Measurements from ENCODE around the gene GOLT1A. TPM values are rescaled to one million over a fixed set of nuclear protein-coding genes. Genes with fewer than 3 reads are reported as not detected.

The GOLT1A gene
- total and polyA plus RNA-seq, 2 donors (not counting 1 experiment from before 2014, with no cell fraction given): not detected

- Histone ChIP-seq H3K79me2 (ENCODE audit: control insufficient read depth, insufficient read depth, low read length) (no peaks in the 10 kb centered on the region), H3K9ac (ENCODE audit: low read length) (no peak overlapping the region), H3K36me3 (replicated peaks in 1 of 2; ENCODE audit: control extremely low read depth in 1 of 2, control insufficient read depth in 1 of 2, extremely low read depth in 1 of 2, insufficient read depth in 2 of 2, low read length in 1 of 2) (no peaks in the 10 kb centered on the region), H2AFZ (ENCODE audit: insufficient read depth, low read depth, low read length, poor library complexity, severe bottlenecking) (no peak overlapping the region), H3K4me1 (ENCODE audit: control insufficient read depth in 2 of 2, insufficient read depth in 2 of 2, low read length in 2 of 2) (no peaks in the 10 kb centered on the region), H3K27ac (ENCODE audit: low read length in 2 of 2) (no peak overlapping the region), H3K4me3 (ENCODE audit: control extremely low read depth in 1 of 5, extremely low read depth in 1 of 5, insufficient read depth in 1 of 5, low read depth in 2 of 5, low read length in 4 of 5) (no peak overlapping the region), H3K9me3 (ENCODE audit: control extremely low read depth in 1 of 3, control insufficient read depth in 2 of 3, insufficient read depth in 1 of 3, low read length in 2 of 3) (no peaks in the 10 kb centered on the region), H4K20me1 (ENCODE audit: control insufficient read depth, insufficient read depth, low read length, poor library complexity, severe bottlenecking) (no peaks in the 10 kb centered on the region), H3K4me2 (replicated peaks; ENCODE audit: low read depth, low read length, poor library complexity, severe bottlenecking) (no peak overlapping the region), H3K27me3 (replicated peaks in 1 of 4; ENCODE audit: control extremely low read depth in 1 of 4, control insufficient read depth in 3 of 4, insufficient read depth in 4 of 4, low read length in 3 of 4) (peaks cover 0 to 11% (median 2%) of the 10 kb centered on the region in 4 experiments)
- Mint-ChIP-seq H3K27ac (no peak overlapping the region), H3K4me3 (no peak overlapping the region), H3K27me3 (peaks cover 27% of the 10 kb centered on the region), H3K4me1 (no peaks in the 10 kb centered on the region), H3K9me3 (ENCODE audit: insufficient read depth) (no peaks in the 10 kb centered on the region)
- POLR2A ChIA-PET: no interaction called here
- intact Hi-C loops (cut with micrococcal nuclease): no loop called here
- ATAC-seq (ENCODE audit: low read depth) (no peak), DNase-seq (no peak)
- WGBS (ENCODE audit: insufficient coverage): 81% methylated on average over 5 of the region's 5 CpGs
- no peak for TF ChIP-seq EZH2 (IDR thresholded peaks at IDR 0.05; ENCODE audit: borderline replicate concordance, insufficient read depth, low read depth, low read length, poor library complexity, severe bottlenecking)
- TF ChIP-seq, protein P1, sequence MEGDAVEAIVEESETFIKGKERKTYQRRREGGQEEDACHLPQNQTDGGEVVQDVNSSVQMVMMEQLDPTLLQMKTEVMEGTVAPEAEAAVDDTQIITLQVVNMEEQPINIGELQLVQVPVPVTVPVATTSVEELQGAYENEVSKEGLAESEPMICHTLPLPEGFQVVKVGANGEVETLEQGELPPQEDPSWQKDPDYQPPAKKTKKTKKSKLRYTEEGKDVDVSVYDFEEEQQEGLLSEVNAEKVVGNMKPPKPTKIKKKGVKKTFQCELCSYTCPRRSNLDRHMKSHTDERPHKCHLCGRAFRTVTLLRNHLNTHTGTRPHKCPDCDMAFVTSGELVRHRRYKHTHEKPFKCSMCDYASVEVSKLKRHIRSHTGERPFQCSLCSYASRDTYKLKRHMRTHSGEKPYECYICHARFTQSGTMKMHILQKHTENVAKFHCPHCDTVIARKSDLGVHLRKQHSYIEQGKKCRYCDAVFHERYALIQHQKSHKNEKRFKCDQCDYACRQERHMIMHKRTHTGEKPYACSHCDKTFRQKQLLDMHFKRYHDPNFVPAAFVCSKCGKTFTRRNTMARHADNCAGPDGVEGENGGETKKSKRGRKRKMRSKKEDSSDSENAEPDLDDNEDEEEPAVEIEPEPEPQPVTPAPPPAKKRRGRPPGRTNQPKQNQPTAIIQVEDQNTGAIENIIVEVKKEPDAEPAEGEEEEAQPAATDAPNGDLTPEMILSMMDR (IDR thresholded peaks at IDR 0.05): no peak
- CTCF ChIA-PET: no interaction called here
These were observed 16.7 kb downstream of the GOLT1A start for GRCh38 chr1:204197068-204197467.

DNA sequence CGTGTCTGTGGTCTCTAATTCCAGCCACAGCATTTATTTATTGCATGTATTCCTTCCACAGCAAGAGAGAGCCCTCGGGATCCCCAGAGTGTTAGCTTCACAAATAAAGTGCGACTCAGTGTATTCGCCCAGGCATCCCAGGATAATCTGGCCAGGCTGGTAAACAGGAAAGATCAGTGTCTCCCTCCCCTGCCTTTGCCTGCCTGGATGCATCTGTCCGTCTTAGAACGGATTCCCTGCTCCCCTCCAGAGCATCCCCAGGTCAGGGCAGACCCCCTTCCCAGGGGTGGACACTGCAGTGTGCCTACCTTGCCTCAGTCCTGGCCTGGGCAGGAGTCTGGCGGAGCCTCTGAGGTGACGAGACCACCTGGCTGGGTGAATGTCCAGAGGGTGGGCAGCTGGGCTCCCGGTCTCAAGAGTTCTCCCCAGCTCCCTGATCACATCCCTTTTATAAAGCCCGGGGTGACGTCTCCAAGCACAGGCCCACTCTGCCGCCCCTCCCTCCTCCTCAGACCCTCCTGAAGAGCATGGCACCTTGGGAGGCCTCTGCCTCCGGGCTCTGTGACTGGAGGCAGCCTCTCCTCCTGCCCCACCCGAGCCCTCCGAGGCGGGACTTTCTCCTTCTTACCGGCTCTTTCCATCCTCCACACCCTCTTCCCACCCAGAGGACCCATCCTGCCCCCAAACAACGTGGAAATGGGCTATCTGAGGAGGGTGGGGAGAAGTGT is 17.6 kb downstream of the GOLT1A start, which contains the start of gene KISS1:
KISS1 (minus strand) TSS at position 424 of the 728 bp plus-strand sequence. CDS start 3,615 bp downstream, outside the sequence.
- no peak within 1 kb of the TSS for H3K4me2 ChIP-seq (replicated peaks; ENCODE audit: low read depth, low read length, poor library complexity, severe bottlenecking)
- WGBS (ENCODE audit: insufficient coverage): 86% methylated on average over 11 of the region's 18 CpGs
- H2AFZ ChIP-seq (ENCODE audit: insufficient read depth, low read depth, low read length, poor library complexity, severe bottlenecking): no peak within 1 kb of the TSS
- no peak within 1 kb of the TSS for H3K27ac ChIP-seq (ENCODE audit: low read length in 2 of 2)
- DNase-seq (no peak), ATAC-seq (ENCODE audit: low read depth) (no peak)
- H3K79me2 ChIP-seq (ENCODE audit: control insufficient read depth, insufficient read depth, low read length): no peaks in the 10 kb centered on the region
- Mint-ChIP-seq H3K27ac (no peak within 1 kb of the TSS), H3K4me3 (no peak within 1 kb of the TSS), H3K27me3 (peaks cover 31% of the 10 kb centered on the region), H3K9me3 (ENCODE audit: insufficient read depth) (no peaks in the 10 kb centered on the region), H3K4me1 (no peaks in the 10 kb centered on the region)
- H3K27me3 ChIP-seq (replicated peaks in 1 of 4; ENCODE audit: control extremely low read depth in 1 of 4, control insufficient read depth in 3 of 4, insufficient read depth in 4 of 4, low read length in 3 of 4): peaks cover 0 to 10% (median 2%) of the 10 kb centered on the region in 4 experiments
- ChIA-PET CTCF (interaction anchor here (0.8 kb wide), 1 partner anchor 11 kb away, joined by 3 read pairs; no protein-coding TSS in a partner anchor), POLR2A (no interaction called here)
- H3K9ac ChIP-seq (ENCODE audit: low read length): no peak within 1 kb of the TSS
- no peaks in the 10 kb centered on the region for H3K4me1 ChIP-seq (ENCODE audit: control insufficient read depth in 2 of 2, insufficient read depth in 2 of 2, low read length in 2 of 2)
- H3K36me3 ChIP-seq (replicated peaks in 1 of 2; ENCODE audit: control extremely low read depth in 1 of 2, control insufficient read depth in 1 of 2, extremely low read depth in 1 of 2, insufficient read depth in 2 of 2, low read length in 1 of 2): no peaks in the 10 kb centered on the region
- H3K9me3 ChIP-seq (ENCODE audit: control extremely low read depth in 1 of 3, control insufficient read depth in 2 of 3, insufficient read depth in 1 of 3, low read length in 2 of 3): no peaks in the 10 kb centered on the region
- TF ChIP-seq EZH2 (IDR thresholded peaks at IDR 0.05; ENCODE audit: borderline replicate concordance, insufficient read depth, low read depth, low read length, poor library complexity, severe bottlenecking): no peak
- TF ChIP-seq, protein P1 (IDR thresholded peaks at IDR 0.05): no peak
- H3K4me3 ChIP-seq (ENCODE audit: control extremely low read depth in 1 of 5, extremely low read depth in 1 of 5, insufficient read depth in 1 of 5, low read depth in 2 of 5, low read length in 4 of 5): no peak within 1 kb of the TSS
- H4K20me1 ChIP-seq (ENCODE audit: control insufficient read depth, insufficient read depth, low read length, poor library complexity, severe bottlenecking): no peaks in the 10 kb centered on the region
- intact Hi-C loops (cut with micrococcal nuclease): no loop called here
